ENCODE results near the gene ACADM. TPM values are rescaled to one million over a fixed set of nuclear protein-coding genes. Genes with fewer than 3 reads are reported as not detected.
A peak's percentile ranks its signal among the peaks of the same experiment; 100 is the strongest.
"Not testable (repeated sequence)": the region's sequence is repeated elsewhere in the genome, so short reads cannot be mapped to it uniquely, and the experiment has no call there.

The ACADM gene
- total RNA-seq, 3 donors from 2014 or later: 46.7 to 62.9 (median 50.5) TPM

DNA sequence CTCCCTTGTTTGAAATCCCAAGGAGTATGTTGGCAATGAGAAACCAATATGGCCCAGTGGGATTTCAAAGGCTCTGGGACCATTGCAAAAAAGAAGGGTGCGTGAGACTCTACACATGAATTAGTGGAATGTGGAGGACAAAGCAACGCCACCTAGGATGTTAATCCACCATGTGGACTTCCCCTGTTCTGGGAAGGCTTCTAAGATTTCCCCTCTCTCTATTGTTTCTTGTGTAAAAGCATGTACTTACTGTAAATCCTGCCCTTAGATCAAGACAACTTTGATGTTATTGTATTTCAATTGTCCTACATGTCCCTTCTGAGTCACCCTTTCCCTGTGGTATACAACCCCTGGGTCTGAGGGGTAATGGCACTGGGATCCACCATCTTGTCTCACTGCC, 4.7 kb upstream of the ACADM start:
- no peaks in the 10 kb centered on the region for H3K9me3 ChIP-seq
- TF ChIP-seq POLR2A (IDR thresholded peaks at IDR 0.05) (no peak), POLR2AphosphoS5 (IDR thresholded peaks at IDR 0.05) (no peak)
- TF ChIP-seq, protein P1, sequence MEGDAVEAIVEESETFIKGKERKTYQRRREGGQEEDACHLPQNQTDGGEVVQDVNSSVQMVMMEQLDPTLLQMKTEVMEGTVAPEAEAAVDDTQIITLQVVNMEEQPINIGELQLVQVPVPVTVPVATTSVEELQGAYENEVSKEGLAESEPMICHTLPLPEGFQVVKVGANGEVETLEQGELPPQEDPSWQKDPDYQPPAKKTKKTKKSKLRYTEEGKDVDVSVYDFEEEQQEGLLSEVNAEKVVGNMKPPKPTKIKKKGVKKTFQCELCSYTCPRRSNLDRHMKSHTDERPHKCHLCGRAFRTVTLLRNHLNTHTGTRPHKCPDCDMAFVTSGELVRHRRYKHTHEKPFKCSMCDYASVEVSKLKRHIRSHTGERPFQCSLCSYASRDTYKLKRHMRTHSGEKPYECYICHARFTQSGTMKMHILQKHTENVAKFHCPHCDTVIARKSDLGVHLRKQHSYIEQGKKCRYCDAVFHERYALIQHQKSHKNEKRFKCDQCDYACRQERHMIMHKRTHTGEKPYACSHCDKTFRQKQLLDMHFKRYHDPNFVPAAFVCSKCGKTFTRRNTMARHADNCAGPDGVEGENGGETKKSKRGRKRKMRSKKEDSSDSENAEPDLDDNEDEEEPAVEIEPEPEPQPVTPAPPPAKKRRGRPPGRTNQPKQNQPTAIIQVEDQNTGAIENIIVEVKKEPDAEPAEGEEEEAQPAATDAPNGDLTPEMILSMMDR (IDR thresholded peaks at IDR 0.05): no peak
- H3K27me3 ChIP-seq: no peaks in the 10 kb centered on the region
- no peaks in the 10 kb centered on the region for H3K36me3 ChIP-seq
- intact Hi-C loops (cut with DNase I; ENCODE audit: low total_unique reads): no loop called here
- DNase-seq (ENCODE audit: low spot score in 2 of 2): no peak
- H3K4me3 ChIP-seq: no peak overlapping the region
- no peaks in the 10 kb centered on the region for H3K4me1 ChIP-seq
- H3K27ac ChIP-seq: no peak overlapping the region

DNA sequence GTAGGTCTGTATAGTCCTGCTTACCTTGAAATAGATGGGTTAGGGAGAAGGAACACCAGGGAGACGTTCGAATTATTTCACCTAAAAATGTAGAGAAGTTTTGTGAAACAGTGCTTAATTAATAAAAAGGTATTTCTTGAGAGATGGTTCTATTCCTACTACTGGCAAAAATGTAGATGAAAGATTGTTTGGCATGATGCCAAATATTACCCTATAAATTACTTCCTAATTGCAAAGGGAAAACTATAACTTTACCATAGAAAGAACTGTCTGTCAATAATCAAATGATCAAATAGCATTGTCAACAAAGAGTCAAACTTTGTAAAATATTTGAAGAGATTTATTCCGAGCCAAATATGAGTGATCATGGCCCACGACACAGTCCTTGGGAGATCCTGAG, 4.2 kb upstream of the ACADM start:
- Histone ChIP-seq H3K27ac (no peak overlapping the region), H3K36me3 (no peaks in the 10 kb centered on the region), H3K4me3 (no peak overlapping the region), H3K27me3 (no peaks in the 10 kb centered on the region), H3K9me3 (no peaks in the 10 kb centered on the region), H3K4me1 (no peaks in the 10 kb centered on the region)
- intact Hi-C loops (cut with DNase I; ENCODE audit: low total_unique reads): no loop called here
- TF ChIP-seq POLR2A (IDR thresholded peaks at IDR 0.05) (no peak), POLR2AphosphoS5 (IDR thresholded peaks at IDR 0.05) (no peak)
- TF ChIP-seq, protein P1 (IDR thresholded peaks at IDR 0.05): no peak
- no peak for DNase-seq (ENCODE audit: low spot score in 2 of 2)

DNA sequence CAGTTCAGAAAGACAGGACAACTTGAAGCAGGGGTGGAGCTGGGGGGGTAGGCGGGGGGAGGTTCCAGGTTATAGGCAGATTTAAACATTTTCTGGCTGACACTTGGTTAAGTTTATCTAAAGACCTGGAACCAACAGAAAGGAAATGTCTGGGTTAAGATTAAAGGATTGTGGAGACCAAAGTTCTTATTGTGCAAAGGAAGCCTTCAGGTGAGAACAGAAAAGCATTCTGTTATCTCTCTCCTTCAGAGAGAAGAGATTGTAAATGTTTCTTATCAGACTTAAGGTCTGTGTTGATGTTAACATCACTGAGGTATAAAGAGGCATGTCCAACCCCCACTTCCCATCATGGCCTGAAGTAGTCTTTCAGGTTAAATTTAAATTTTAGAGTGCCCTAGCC, 3.7 kb upstream of the ACADM start:
- intact Hi-C loops (cut with DNase I; ENCODE audit: low total_unique reads): no loop called here
- DNase-seq (ENCODE audit: low spot score in 2 of 2): no peak
- no peaks in the 10 kb centered on the region for H3K9me3 ChIP-seq
- TF ChIP-seq POLR2AphosphoS5 (IDR thresholded peaks at IDR 0.05) (no peak), POLR2A (IDR thresholded peaks at IDR 0.05) (no peak)
- TF ChIP-seq, protein P1 (IDR thresholded peaks at IDR 0.05): no peak
- H3K27me3 ChIP-seq: no peaks in the 10 kb centered on the region
- H3K4me1 ChIP-seq: no peaks in the 10 kb centered on the region
- no peak overlapping the region for H3K27ac ChIP-seq
- no peak overlapping the region for H3K4me3 ChIP-seq
- H3K36me3 ChIP-seq: no peaks in the 10 kb centered on the region

DNA sequence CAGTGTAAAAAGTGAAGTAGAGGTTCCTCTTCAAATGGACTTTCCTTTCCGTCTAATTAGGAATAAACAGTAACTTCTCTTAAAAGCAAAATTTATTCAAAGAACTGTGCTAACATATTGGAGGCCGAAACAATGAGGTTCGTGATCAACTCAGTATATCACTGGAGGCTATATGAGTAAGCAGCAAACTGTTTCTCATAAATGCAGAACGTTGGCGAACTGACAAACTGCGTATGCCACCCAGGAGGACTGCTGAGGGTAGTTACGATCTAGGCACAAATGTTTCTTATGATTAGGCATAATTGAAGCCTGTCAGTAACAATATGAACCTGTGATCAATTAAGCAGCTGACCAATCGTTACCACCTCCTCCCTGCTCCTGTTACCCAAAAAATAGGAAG, 2.3 kb upstream of the ACADM start:
- intact Hi-C loops (cut with DNase I; ENCODE audit: low total_unique reads); DNase-seq (ENCODE audit: low spot score in 2 of 2); H3K27me3 ChIP-seq; H3K36me3 ChIP-seq; H3K4me3 ChIP-seq; H3K9me3 ChIP-seq; H3K4me1 ChIP-seq; H3K27ac ChIP-seq: not testable (repeated sequence)

DNA sequence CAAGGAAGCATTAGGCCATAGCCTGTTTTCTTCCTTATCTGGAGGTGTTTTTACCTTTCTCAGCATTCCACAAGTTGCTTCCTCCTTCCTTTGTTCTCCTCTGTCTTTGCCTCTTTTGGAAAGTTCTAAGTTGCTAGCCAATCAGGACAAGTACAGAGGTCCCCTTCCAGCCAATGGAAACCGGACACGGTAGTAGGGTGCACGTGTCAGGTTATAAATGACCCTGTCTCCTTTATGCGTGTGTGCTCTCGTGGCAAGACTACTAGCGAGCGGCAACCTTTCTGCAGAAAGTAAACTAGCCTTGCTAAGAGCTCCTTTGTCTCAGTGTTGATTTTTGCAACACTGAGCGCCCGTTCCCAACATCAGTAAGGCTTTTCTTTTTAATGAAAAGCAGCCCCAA, 1.5 kb upstream of the ACADM start:
- Histone ChIP-seq H3K4me3 (no peak overlapping the region), H3K27ac (peak overlapping the region; percentile 91 to 96), H3K4me1 (no peaks in the 10 kb centered on the region), H3K36me3 (no peaks in the 10 kb centered on the region), H3K9me3 (no peaks in the 10 kb centered on the region), H3K27me3 (no peaks in the 10 kb centered on the region)
- no peak for DNase-seq (ENCODE audit: low spot score in 2 of 2)
- intact Hi-C loops (cut with DNase I; ENCODE audit: low total_unique reads): no loop called here
- TF ChIP-seq POLR2A (IDR thresholded peaks at IDR 0.05) (no peak), POLR2AphosphoS5 (IDR thresholded peaks at IDR 0.05) (no peak)
- TF ChIP-seq, protein P1 (IDR thresholded peaks at IDR 0.05): no peak

DNA sequence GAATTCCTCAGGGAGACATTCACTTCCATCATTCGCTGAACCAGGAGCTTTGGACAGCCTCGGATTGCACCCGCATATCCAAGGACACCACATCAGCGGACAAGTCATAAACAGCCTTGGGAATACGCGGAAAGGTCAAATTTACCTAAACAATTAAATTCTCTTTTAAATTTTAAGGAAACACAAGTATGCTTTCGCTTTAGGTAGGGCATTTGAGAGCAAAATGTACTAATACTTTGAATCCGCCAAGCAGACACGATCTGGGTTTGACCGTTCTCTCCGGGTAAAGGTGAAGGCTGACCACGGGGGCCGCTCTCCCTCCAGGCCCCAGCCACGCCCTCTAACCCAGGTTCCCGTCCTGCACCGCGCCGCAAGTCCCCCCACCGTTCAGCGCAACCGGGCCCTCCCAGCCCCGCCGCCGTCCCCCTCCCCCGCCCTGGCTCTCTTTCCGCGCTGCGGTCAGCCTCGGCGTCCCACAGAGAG, 479 bp upstream of the ACADM start:
- TF ChIP-seq POLR2AphosphoS5 (IDR thresholded peaks at IDR 0.05) (no peak), POLR2A (IDR thresholded peaks at IDR 0.05) (no peak)
- TF ChIP-seq, protein P1 (IDR thresholded peaks at IDR 0.05): no peak
- no peaks in the 10 kb centered on the region for H3K4me1 ChIP-seq
- no peaks in the 10 kb centered on the region for H3K36me3 ChIP-seq
- DNase-seq (ENCODE audit: low spot score in 2 of 2): peak; percentile 61 to 82
- H3K9me3 ChIP-seq: no peaks in the 10 kb centered on the region
- H3K27me3 ChIP-seq: no peaks in the 10 kb centered on the region
- H3K27ac ChIP-seq: peak overlapping the region; percentile 91 to 96
- H3K4me3 ChIP-seq: peak overlapping the region; percentile 78 to 93 (median 87)
- intact Hi-C loops (cut with DNase I; ENCODE audit: low total_unique reads): no loop called here

All from breast epithelium (tissue), 4 donors.